Jurkat, Clone E6-1 (cell line): ENCODE measurements around the gene CDH11.

ENCODE experiments used
- DNase-seq: peaks from one replicate; pipeline ENCODE4 v3.0.0-alpha.2; 2011; ENCODE audit warnings: low read depth, low spot score
- H3K4me3 ChIP-seq: 2 replicates; pipeline ENCODE4 v1.5.1; 2011; ENCODE audit warnings: mild to moderate bottlenecking, low read length, control low read depth, moderate library complexity

CDH11 gene

DNA sequence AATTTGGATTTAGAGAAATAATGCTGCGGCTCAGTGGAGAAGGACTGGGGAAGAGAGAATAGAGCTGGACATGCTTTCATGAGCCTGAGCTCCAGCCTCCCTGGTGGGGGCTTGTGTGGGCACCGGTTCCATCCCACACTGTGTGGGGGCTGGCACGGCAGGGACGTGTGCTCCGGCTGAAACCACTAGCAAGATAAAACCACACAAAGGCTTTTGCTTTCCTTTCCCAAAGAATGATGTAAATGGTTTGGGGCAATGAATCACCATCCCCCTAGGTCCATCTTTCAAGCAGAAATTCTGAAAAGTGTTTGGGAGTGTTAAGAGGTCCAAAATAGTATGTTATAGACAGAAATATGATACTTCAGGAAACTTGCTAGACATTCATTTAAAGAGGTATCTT, 77.0 kb downstream of the CDH11 start:
- DNase-seq = no peak

DNA sequence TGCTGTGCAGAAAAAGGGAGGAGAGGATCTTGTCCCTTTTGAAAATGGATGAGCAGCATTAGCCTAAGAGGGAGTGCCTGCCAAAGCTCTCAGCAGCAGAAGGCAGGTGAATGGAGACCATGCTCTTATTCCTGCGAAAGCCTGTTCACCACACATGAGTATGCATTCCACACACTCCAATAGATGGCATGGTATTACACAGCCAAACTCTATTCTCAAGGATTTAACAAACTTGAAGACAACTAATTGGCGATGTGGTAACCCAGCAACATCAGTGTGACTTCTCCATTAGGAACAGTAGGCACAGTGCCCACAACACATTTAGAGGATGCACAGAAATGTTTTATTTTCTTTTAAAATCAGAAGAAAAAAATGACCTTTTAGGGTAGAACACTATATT, 77.8 kb downstream of the CDH11 start:
- no peak overlapping the region for H3K4me3 ChIP-seq
- DNase-seq = no peak

More for the DNA sequence above, 77.0 kb downstream of the CDH11 start:
- no peak overlapping the region for H3K4me3 ChIP-seq

DNA sequence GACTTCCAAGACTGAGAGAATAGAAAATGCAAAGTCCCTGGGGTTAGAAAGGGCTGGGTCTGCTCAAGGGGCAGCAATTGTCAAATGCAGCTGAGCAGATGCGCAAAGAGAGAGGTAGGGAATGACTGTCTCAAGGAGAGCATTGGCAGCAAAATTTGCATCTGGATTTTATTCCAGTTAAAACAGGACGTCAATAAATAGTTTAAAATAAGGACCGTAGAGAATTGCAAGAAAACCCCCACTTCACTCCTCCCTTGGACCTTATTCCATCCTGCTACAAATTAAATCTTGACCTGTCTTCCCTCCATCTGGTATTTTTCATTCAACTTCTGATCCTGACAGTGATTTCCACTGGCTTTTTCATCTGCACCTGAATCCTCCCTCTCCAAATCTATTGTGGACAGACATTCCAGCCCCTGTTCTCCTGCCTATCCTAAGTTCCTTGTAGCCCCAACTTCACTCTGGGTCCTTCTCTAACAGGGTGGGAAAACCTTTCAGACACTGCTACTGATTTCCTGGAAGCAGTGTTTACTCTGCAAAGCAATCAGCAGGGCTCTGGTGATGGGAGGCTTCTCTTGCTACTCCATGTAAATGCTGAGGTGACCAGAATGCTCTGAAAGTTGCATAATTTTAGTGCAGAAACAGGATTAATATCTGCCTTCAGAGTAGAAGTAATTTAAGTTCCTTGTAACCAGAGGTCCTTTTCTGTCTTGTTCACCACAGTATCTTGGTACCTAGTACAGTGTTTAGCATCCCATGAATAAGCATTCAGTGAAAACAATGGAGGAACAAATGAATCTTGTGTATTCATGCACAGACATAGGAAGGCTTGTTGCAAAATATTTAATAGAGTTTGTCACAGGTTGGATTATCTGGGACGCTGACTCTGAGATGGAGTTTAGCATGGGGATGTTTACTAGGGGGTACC, 79.2 kb downstream of the CDH11 start:
- no peak overlapping the region for H3K4me3 ChIP-seq
- no peak for DNase-seq

DNA sequence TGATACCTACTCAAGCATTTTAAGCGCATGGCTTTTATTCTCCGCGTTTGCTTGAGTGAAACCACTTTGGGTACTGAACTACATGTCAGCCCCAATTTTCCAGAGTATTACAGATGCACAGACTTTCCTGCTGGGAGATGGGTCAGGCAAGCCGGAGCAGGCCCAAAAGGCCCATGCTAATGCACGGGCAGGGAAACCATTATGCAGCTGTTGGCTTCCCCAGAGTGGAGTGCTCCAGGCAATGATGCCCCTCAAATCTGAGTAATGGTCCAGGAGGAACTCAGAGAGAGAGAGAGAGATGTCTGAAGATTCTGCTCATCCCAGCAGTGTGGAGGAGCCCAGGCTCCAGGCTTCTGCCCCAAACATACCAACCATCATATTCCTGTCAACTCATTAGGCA, 80.2 kb downstream of the CDH11 start:
- no peak overlapping the region for H3K4me3 ChIP-seq
- no peak for DNase-seq

DNA sequence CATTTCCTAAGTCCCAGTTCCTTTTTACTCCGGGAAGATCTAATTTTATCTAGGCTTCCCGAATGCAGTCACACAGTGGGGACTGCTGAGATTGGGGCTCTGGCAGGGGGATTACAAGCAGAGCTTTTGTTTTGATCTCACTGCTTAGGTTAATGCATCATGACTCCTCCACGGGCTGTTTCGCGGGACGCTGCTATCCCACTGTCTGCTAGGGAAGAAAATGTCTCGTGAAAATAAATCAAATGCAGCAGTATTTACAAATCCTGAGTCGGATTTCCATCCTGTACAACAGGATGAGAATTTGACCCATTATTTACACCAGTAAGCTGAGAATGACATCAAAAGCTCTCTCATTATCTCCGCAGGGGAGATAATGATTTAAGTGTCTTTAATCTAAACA, 83.8 kb downstream of the CDH11 start:
- no peak for DNase-seq
- no peak overlapping the region for H3K4me3 ChIP-seq

DNA sequence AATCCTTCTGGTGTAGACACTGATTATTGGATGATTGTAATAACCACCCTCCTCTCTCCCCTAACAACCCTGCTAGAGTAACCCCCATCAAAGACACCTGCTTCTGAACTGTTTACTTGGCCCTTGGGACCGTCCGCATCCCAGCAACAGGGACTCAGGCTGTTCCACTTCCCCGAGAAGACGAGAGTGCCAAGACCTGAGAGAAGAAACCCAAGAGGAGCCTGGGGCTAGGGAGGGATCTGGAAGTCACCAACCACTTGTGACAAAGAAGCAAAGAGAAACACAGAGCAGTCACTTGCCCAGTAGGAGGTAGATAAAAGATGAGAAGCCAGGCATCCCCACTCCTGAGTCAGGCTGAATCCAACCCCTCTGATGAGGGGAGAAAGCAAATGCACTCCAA, 84.3 kb downstream of the CDH11 start:
- no peak for DNase-seq
- H3K4me3 ChIP-seq = no peak overlapping the region

DNA sequence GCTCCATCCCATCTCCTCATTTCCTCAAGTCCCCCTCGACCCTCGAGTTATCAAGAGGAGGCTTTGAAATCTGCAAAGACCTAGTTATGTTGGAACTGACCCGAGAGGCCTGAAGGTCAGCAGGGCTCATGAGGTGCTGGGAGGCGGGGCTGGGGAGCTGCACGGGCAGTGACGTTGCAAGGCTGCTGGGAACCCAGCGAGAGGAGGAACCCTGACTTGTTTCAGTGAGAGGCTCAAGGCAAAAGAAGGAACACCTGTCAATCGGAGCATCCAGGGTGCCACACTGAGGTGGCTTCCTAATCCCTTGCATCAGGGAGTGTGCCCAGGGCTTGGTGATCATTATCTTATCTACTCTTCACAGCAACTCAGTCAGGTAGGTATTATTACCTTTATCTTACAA, 86.9 kb downstream of the CDH11 start:
- no peak for DNase-seq
- H3K4me3 ChIP-seq = no peak overlapping the region

DNA sequence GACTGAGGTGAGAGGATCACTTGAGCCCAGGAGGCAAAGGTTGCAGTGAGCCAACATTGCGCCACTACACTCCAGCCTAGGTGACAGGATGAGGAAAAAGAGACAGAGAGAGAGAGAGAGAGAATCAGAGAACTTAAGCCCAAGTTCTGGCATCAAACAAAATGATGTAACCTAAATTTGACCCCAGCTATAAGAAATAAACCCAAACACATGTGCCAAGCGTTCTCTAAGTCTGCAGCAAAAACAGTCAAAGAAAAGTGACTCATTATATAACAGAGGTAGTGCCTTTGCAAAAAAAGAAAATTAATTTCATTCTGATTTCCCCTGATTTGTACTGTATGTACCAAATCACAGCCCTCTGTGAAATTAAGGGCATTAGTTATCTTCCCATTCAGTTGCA, 89.5 kb downstream of the CDH11 start:
- no peak for DNase-seq
- H3K4me3 ChIP-seq = no peak overlapping the region

DNA sequence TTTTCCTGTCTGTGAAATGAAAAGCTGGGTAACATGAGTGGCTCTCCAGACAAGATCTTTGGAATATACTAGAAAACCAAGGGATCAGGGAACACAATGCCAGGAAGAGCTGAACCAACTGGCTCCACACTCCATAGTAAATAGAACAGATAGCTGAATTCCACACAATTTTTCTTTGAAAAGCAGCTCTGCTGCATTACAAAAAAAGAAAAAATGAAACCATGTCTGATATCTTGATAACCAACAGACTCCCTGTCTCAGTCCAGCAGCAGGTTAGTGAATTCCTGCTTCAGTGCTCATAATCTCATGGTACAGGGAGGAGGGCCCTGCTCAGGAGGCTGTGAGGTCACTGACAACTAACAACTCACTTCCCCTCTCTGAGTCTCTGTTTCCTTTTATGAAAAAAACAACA, 97.1 kb downstream of the CDH11 start:
- DNase-seq = no peak

DNA sequence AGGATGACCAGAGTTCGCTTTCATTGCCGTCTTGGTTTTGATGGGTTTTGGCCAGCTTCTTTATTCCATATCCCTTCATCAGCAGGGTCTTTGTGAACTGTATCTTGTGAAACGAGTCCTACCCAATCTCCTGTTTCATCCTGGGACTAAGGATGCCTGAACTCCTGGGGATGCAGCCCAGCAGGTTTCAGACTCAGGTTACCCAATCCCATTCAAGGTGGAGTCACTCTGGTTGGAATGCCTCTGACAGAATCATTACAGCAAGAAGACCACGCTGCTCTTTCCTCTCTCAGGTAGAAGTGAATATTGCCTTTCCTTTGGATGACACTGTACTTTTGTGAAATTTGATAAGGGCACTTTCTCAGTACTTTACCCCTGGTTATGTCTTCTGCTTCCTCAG, 98.1 kb downstream of the CDH11 start:
- H3K4me3 ChIP-seq = no peak overlapping the region
- no peak for DNase-seq

More for the DNA sequence above, 97.1 kb downstream of the CDH11 start:
- H3K4me3 ChIP-seq = no peak overlapping the region

DNA sequence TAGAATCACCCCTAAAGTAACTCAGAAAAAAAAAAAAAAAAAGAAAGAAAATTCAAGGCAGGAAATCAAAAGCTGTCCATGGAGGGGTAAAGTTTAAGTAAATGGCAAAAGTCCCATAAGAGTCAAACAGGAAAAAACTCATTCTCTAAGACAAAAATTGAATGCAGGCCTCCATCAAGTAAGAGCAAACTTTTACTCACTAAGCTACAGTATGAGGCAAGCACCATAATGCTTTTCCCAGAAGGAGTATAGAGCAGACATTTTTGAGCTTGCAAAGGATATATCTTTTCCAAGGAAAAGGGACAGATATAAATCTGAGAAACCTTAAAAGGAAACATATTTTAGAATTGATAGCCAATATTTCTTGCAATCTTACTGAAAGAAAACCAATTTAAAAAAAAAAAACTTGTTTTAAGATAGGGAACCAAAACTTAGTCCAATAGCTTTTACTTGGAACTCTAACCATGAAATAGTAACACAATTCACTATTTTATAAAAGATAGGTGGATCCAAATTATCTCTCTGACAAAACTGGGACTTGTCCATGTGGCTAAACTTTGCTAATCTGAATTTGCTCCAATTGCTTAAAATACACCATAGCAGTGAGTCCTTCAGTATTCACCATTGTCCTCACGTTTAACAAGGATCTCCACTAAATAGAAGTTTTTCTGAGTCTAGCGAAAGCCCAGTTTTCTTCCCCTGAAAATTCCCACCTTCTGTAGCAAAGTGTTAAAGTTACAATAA, 99.8 kb downstream of the CDH11 start:
- H3K4me3 ChIP-seq = no peak overlapping the region
- DNase-seq = no peak

DNA sequence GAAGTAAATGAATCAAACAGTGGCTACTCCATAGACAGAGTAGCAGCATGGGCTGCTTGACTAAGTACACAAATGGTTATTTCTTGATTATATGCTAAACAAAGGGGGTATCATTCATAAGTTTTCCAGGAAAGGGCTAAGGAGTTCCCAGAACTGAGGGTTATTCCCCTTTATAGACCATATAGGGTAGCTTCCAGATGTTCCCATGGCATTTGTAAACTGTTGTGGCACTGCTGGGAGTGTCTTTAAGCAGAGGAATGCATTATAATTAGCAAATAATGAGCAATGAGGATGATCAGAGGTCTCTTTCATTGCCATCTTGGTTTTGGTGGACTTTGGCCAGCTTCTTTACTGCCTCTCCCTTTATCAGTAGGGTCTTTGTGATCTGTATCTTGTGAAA, 105.1 kb downstream of the CDH11 start:
- no peak overlapping the region for H3K4me3 ChIP-seq
- DNase-seq = no peak

DNA sequence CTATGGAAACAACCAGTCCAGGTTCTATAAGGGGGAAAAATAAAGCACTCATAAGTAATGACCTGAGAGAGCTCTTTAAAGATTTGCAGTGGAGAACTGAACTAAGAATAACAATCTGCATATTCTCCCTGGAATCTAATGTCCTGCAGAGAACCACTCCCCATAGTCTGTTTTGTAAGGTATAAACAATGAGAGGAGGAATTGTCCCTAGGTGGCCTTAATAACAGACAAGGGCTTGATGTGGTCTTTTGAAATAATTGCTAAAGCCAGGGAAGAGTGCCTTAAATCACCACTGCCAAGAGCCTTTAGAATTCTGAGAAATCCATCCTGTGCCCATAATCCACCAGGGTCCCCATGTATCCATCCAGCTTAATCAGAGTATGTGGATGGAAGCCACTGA, 106.3 kb downstream of the CDH11 start:
- DNase-seq = no peak
- H3K4me3 ChIP-seq = no peak overlapping the region

DNA sequence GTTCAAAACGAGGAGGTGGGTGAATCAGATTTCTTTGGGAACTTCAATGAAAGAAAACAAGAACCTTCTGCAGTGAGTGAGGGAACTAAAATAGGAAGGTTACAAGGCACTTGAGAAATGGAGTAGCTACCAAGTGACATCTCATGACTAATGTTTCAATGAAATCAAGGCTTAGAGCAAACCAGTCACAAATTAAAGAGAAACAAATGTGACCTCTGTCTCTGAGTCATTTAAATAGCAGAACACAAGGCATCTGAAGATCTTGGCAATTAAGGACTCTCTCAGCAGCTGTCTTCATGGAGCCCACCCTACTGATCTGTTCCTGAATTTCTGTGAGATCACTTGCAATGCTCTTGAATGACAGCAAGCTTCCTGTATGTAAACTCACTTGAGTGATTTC, 109.5 kb downstream of the CDH11 start:
- DNase-seq = no peak

DNA sequence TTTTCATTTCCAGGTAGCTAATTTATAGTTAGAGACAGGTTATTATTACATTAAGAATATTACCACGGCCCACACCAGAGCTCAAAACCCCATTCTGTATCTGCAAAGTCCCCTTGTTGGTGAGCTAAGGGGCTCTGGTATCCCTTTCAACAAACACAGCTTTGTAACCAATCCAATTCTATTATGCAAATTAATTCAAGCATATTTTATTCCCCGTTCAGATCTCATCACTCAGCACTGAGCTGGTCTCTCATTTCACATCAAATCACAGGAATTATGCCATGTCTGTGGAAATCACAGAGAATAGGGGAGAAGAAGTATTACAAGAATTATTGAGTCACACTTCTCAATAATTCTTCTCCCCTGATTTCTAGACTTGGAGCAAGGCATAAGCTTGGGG, 111.7 kb downstream of the CDH11 start:
- DNase-seq = no peak
- H3K4me3 ChIP-seq = no peak overlapping the region

More for the DNA sequence above, 109.5 kb downstream of the CDH11 start:
- no peak overlapping the region for H3K4me3 ChIP-seq

DNA sequence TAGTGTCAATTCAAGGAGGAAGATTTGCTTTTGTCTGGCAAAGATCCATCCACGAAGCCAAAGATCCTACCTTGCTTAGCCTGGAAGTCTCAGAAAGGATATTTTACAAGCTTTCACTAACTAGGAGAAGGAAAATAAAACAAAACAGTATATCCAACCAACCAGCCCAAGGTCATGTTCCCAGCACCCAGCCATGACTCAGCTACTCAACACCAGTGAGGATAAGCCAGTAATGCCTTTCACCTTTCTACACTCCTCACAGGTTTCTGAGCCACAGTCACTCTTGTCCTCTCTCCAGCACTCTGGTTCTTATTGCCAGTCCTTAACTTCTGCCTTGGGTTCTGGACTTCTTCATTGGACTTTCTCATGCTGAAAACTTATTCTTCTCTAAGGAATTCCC, 116.2 kb downstream of the CDH11 start:
- no peak overlapping the region for H3K4me3 ChIP-seq
- DNase-seq = no peak

DNA sequence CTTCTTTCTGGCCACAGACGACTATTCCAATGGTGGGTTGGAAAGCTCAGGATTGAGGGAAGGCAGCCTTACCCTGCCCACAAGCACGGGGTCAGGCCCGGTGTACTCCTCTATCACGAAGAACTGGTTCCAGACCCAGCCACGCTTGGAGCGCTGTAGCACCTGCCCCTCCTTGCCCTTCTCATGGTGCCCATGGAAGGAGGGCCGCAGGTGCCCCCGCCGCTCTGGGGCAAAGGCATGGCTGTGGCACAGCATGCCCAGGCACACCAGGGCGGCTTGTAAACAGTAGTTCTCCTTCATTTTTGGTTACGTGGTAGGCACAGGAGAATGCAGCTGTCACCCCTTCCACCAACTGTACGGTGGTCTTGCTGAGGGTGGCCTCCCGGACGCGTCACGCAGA, 117.3 kb downstream of the CDH11 start:
- no peak for DNase-seq

DNA sequence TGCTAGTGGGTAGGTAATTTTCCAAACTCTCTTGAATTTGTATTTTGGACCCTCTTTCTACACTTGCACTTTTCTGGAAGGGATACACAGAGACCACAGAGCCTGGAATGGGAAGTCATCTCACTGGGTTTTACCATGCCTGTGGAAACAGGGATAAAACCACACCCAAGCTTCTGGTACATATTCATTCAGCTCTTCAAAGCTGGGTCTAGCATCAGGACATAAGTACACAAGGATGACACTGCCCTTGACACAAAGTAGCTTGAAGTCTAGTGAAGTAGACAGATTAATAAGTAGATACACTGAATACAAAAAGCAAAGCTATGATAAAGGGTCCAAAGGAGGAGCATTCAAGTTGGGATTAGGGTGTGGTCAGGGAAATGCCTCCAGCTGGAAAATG, 118.2 kb downstream of the CDH11 start:
- DNase-seq = no peak
- no peak overlapping the region for H3K4me3 ChIP-seq

More for the DNA sequence above, 117.3 kb downstream of the CDH11 start:
- no peak overlapping the region for H3K4me3 ChIP-seq

DNA sequence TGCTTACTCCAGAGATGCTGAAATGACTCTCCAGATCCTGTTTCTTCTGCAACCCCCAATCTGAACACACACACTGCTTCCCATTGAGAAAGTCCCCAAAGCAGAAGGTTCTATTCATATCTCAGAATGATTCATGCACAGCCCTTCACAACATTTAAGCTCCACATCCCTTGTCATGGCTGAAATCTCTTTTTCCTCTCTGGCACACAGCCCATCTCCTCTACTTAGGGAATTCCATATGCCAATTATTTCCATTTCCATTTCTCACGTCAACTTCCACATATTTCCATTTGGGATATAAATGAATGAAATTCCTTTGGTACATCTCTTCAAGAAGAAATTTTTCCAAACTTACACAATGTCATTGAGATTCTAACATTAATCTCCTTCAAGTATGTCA, 119.6 kb downstream of the CDH11 start:
- no peak overlapping the region for H3K4me3 ChIP-seq
- DNase-seq = no peak

DNA sequence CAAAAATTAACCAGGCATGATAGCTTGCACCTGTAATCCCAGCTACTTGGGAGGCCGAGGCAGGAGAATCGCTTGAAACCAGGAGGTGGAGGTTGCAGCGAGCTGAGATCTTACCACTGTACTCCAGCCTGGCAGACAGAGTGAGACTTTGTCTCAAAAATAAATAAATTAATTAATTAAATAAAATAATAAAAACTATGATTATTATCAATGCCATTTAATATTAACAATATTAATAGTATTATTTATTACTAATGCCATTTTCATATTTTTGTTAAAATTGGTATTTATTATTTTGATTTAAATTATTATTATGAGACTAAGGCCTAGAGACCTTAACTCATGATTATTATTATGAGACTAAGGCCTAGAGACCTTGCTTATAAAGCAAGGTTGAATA, 121.2 kb downstream of the CDH11 start:
- no peak for DNase-seq
- H3K4me3 ChIP-seq = no peak overlapping the region
